Measurements from ENCODE around the gene SARDH. TPM values are rescaled to one million over a fixed set of nuclear protein-coding genes. Genes with fewer than 3 reads are reported as not detected.

SARDH gene
- total RNA-seq, 2 experiments from 2014 or later = 5.5 to 5.6 TPM

GRCh38 chr9:133692364-133692985 lies 45.7 kb downstream of the SARDH start:
- ChIA-PET POLR2A (interaction anchor here (1.0 to 3.7 kb wide), 4 partner anchors 9 to 26 kb away, joined by 3 to 27 read pairs (median 4); no protein-coding TSS in a partner anchor), CTCF (interaction anchor here (1.9 to 2.6 kb wide), 2 partner anchors 17 to 50 kb away, joined by 5 to 6 read pairs; no protein-coding TSS in a partner anchor)
- DNase-seq = no peak
- no peak for TF ChIP-seq CTCF (IDR thresholded peaks at IDR 0.05)
- H3K9me3 Mint-ChIP-seq = no peaks in the 10 kb centered on the region
- H3K4me3 Mint-ChIP-seq = no peak overlapping the region
- H3K27ac Mint-ChIP-seq = no peak overlapping the region
- ATAC-seq = no peak
- peaks cover 18% of the 10 kb centered on the region for H3K4me1 Mint-ChIP-seq (ENCODE audit: low read depth)
- intact Hi-C loops (cut with micrococcal nuclease) = no loop called here
- no peaks in the 10 kb centered on the region for H3K27me3 Mint-ChIP-seq
- no peaks in the 10 kb centered on the region for H3K36me3 Mint-ChIP-seq (ENCODE audit: low read depth)

- Mint-ChIP-seq H3K9me3 (no peaks in the 10 kb centered on the region), H3K4me3 (no peak overlapping the region), H3K4me1 (ENCODE audit: low read depth) (peaks cover 15% of the 10 kb centered on the region), H3K36me3 (ENCODE audit: low read depth) (no peaks in the 10 kb centered on the region), H3K27ac (no peak overlapping the region), H3K27me3 (no peaks in the 10 kb centered on the region)
- ATAC-seq = peak; percentile 92
- DNase-seq = peak; percentile 70
- intact Hi-C loops (cut with micrococcal nuclease) = no loop called here
- TF ChIP-seq CTCF (IDR thresholded peaks at IDR 0.05) = no peak
- ChIA-PET POLR2A (interaction anchor here (0.9 to 3.7 kb wide), 5 partner anchors 8 to 15 kb away, joined by 3 to 27 read pairs (median 4); no protein-coding TSS in a partner anchor), CTCF (interaction anchor here (1.9 to 2.6 kb wide), 2 partner anchors 18 to 51 kb away, joined by 5 to 6 read pairs; no protein-coding TSS in a partner anchor)
Observed at GRCh38 chr9:133691626-133692363, 46.4 kb downstream of the SARDH start.

- no peak for TF ChIP-seq CTCF (IDR thresholded peaks at IDR 0.05)
- Mint-ChIP-seq H3K27ac (no peak overlapping the region), H3K4me1 (ENCODE audit: low read depth) (peaks cover 11% of the 10 kb centered on the region), H3K9me3 (no peaks in the 10 kb centered on the region), H3K36me3 (ENCODE audit: low read depth) (no peaks in the 10 kb centered on the region), H3K27me3 (no peaks in the 10 kb centered on the region), H3K4me3 (no peak overlapping the region)
- CTCF ChIA-PET = interaction anchor here (1.9 kb wide), 1 partner anchor 18 kb away, joined by 5 read pairs; no protein-coding TSS in a partner anchor
- no peak for DNase-seq
- ATAC-seq = no peak
- POLR2A ChIA-PET = interaction anchor here (0.9 to 3.7 kb wide), 4 partner anchors 10 to 14 kb away, joined by 4 to 27 read pairs (median 5); no protein-coding TSS in a partner anchor
- intact Hi-C loops (cut with micrococcal nuclease) = no loop called here
Observed at GRCh38 chr9:133691191-133691590, 47.0 kb downstream of the SARDH start.

GRCh38 chr9:133690081-133690561 lies 48.0 kb downstream of the SARDH start:
- TF ChIP-seq CTCF (IDR thresholded peaks at IDR 0.05) = no peak
- intact Hi-C loops (cut with micrococcal nuclease) = no loop called here
- ChIA-PET CTCF (no interaction called here), POLR2A (no interaction called here)
- Mint-ChIP-seq H3K36me3 (ENCODE audit: low read depth) (no peaks in the 10 kb centered on the region), H3K27me3 (no peaks in the 10 kb centered on the region), H3K4me1 (ENCODE audit: low read depth) (peaks cover 11% of the 10 kb centered on the region), H3K27ac (no peak overlapping the region), H3K4me3 (no peak overlapping the region), H3K9me3 (no peaks in the 10 kb centered on the region)
- DNase-seq (no peak), ATAC-seq (no peak)

All from activated CD8-positive, alpha-beta T cell treated with anti-CD3 and anti-CD28 coated beads for 36 hours (primary cell).